ENCODE measurements around the gene MTMR4.
"Not testable (repeated sequence)": the region's sequence is repeated elsewhere in the genome, so short reads cannot be mapped to it uniquely, and the experiment has no call there.

MTMR4 gene

GRCh38 chr17:58527306-58527705, 12.9 kb upstream of the MTMR4 start:
- FAIRE-seq (peak; percentile 9), DNase-seq (ENCODE audit: low spot score) (no peak)

- DNase-seq (ENCODE audit: low spot score) (no peak), FAIRE-seq (peak; percentile 30)
These were observed 10.8 kb upstream of the MTMR4 start for GRCh38 chr17:58525239-58525638.

GRCh38 chr17:58521680-58522079, 7.2 kb upstream of the MTMR4 start:
- DNase-seq (ENCODE audit: low spot score), result no peak

GRCh38 chr17:58520843-58521430, 6.5 kb upstream of the MTMR4 start:
- FAIRE-seq, result peak; percentile 91

More at GRCh38 chr17:58521680-58522079, 7.2 kb upstream of the MTMR4 start:
- no peak for FAIRE-seq

GRCh38 chr17:58517928-58518609, 3.6 kb upstream of the MTMR4 start:
- FAIRE-seq (peak; percentile 99), DNase-seq (ENCODE audit: low spot score) (peak; percentile 100)

More at GRCh38 chr17:58520843-58521430, 6.5 kb upstream of the MTMR4 start:
- peak; percentile 58 for DNase-seq (ENCODE audit: low spot score)

GRCh38 chr17:58517378-58517927, 3.0 kb upstream of the MTMR4 start:
- DNase-seq (ENCODE audit: low spot score), result no peak
- FAIRE-seq, result no peak

- no peak for DNase-seq (ENCODE audit: low spot score)
- FAIRE-seq, result no peak
These were observed 2.4 kb upstream of the MTMR4 start for GRCh38 chr17:58516644-58517377.

- FAIRE-seq (no peak), DNase-seq (ENCODE audit: low spot score) (no peak)
These were observed 848 bp upstream of the MTMR4 start for GRCh38 chr17:58515286-58515685.

GRCh38 chr17:58514770-58515157, 326 bp upstream of the MTMR4 start:
- DNase-seq (ENCODE audit: low spot score) (no peak), FAIRE-seq (no peak)

- DNase-seq (ENCODE audit: low spot score), result no peak
These were observed 1.0 kb downstream of the MTMR4 start for GRCh38 chr17:58513267-58513964.

GRCh38 chr17:58510075-58510474, 4.4 kb downstream of the MTMR4 start:
- DNase-seq (ENCODE audit: low spot score), result no peak

More at GRCh38 chr17:58513267-58513964, 1.0 kb downstream of the MTMR4 start:
- no peak for FAIRE-seq

GRCh38 chr17:58508341-58509067, 5.9 kb downstream of the MTMR4 start:
- no peak for FAIRE-seq
- no peak for DNase-seq (ENCODE audit: low spot score)

More at GRCh38 chr17:58510075-58510474, 4.4 kb downstream of the MTMR4 start:
- no peak for FAIRE-seq

- no peak for DNase-seq (ENCODE audit: low spot score)
- FAIRE-seq, result no peak
These were observed 7.3 kb downstream of the MTMR4 start for GRCh38 chr17:58507123-58507634.

GRCh38 chr17:58506354-58507080, 7.9 kb downstream of the MTMR4 start:
- DNase-seq (ENCODE audit: low spot score) (no peak), FAIRE-seq (peak; percentile 17)

GRCh38 chr17:58504826-58505351, 9.5 kb downstream of the MTMR4 start:
- FAIRE-seq (peak; percentile 40), DNase-seq (ENCODE audit: low spot score) (no peak)

GRCh38 chr17:58503866-58504265, 10.6 kb downstream of the MTMR4 start:
- FAIRE-seq, result no peak
- DNase-seq (ENCODE audit: low spot score), result no peak

- not testable (repeated sequence) for FAIRE-seq; DNase-seq (ENCODE audit: low spot score)
These were observed 11.3 kb downstream of the MTMR4 start for GRCh38 chr17:58503134-58503533.

- no peak for FAIRE-seq
- no peak for DNase-seq (ENCODE audit: low spot score)
These were observed 13.0 kb downstream of the MTMR4 start for GRCh38 chr17:58501451-58501850.

GRCh38 chr17:58498177-58498828, 16.1 kb downstream of the MTMR4 start:
- FAIRE-seq (no peak), DNase-seq (ENCODE audit: low spot score) (no peak)

Data from urothelium cell line (cell line).